ENCODE data around the gene PRPF40B. TPM values are rescaled to one million over a fixed set of nuclear protein-coding genes. Genes with fewer than 3 reads are reported as not detected.

PRPF40B gene
- total and polyA plus RNA-seq, 2 of the 13 experiments (the other 11 are each of a cell fraction or from before 2014, with no cell fraction given): 5.0 to 7.8 TPM

DNA sequence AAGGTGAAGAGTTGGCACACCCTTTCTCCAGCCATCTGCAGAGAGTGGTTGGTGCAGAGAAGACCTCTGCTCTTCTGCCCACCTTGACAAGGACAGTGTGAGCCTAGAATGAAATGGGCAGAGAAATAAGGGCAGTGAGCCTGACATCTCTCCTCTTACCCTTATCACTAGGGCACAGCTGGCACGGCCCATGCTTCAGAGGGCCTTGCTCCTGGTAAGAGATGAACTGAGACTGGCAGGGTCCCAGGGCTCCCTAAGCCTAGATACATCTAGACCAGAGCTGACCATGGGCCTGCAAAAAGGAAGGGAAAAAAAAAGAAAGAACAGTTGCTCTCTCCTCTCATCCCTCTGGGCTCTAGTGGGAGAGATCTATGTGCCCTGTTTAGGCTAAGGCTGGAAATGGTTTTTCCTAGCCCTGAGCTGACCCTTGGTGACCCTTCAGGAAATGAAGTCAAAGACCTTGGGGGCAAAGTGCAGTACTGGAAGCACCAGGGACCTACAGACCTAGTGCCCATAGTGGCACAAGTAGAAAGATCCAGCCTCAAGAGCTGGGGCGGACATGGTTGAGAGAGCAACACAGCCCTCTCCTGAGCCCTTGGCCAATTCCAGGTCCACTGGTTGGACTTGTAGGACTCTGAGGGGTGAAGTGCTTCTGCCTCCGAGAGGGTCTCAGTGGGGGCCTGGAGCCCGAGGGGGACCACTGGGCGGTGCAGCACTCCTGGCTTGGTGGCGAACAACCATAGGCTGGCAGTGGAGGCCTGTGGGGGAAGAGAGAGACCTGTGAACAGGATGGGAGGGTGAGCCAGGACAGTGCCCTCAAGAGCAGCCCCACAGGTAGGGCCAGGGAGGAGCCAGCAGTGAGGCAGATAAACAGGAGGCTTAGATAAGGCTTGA lies 22.0 kb downstream of the PRPF40B start:
- POLR2A ChIA-PET: no interaction called here
- no TSS peak for BruUV-seq (replicated peaks)
- in situ Hi-C loops (cut with HindIII; ENCODE audit: extremely low pct_ligation_motif_present, low pct_unique_long_range_greater_than_20kb): no loop called here

DNA sequence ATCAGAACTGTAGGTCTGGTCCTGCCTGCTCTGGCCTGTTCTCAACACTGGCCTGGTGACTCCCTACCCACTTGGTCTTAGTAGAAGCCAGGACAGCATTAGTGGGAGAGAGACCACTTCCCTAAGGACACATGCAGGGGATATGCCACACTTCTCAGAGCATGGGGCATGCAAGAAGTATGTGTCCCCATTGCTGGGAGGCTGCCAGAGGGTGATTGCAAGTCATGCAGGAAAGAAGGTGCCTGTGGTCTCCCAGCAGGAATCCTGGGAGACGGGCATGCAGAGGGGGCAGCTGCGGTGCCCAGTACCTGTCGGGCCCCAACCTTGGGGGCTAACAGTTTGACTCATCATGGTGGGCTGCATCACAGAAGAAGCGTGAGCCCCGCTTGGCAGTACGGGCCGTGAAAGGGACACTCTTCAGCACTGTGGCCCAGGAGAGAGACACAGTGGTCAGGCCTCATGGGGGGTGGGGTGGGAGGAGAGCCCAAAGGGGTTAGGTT lies 23.0 kb downstream of the PRPF40B start:
- 88% methylated on average over 6 of the region's 7 CpGs for WGBS (ENCODE audit: low lambda C conversion rate)
- Histone ChIP-seq H3K36me3 (replicated peaks in 1 of 2; ENCODE audit: control insufficient read depth in 1 of 2, insufficient read depth in 2 of 2, low read length in 2 of 2) (peaks cover 0 to 1% of the 10 kb centered on the region in 2 experiments; a peak in 2 of 5 replicates), H3K79me2 (ENCODE audit: insufficient read depth, low read length) (no peaks in the 10 kb centered on the region), H3K4me2 (ENCODE audit: low read depth, low read length) (no peak overlapping the region), H3K4me1 (ENCODE audit: insufficient read depth, low read length) (peaks cover 62% of the 10 kb centered on the region), H3K9me3 (ENCODE audit: low read length) (no peaks in the 10 kb centered on the region), H3K9ac (ENCODE audit: insufficient read depth, low read depth, low read length) (no peak overlapping the region), H4K20me1 (ENCODE audit: insufficient read depth, low read length) (no peaks in the 10 kb centered on the region), H3K27ac (ENCODE audit: extremely low read length, insufficient read depth, low read length) (no peak overlapping the region), H3K27me3 (ENCODE audit: control insufficient read depth in 1 of 2, insufficient read depth in 2 of 2, low read length in 2 of 2) (no peaks in the 10 kb centered on the region; a peak in 1 of 5 replicates), H2AFZ (ENCODE audit: low read length) (no peak overlapping the region), H3K4me3 (replicated peaks in 1 of 3; ENCODE audit: insufficient read depth in 1 of 3, low read depth in 2 of 3, low read length in 3 of 3) (no peak overlapping the region)
- ChIA-PET POLR2A (no interaction called here), CTCF (ENCODE audit: low intra/inter-chr PET ratio, low total read pairs) (no interaction called here)
- DNase-seq (ENCODE audit: low spot score) (no peak), FAIRE-seq (no peak), ATAC-seq (no peak)
- intact Hi-C loops (cut with micrococcal nuclease; ENCODE audit: unreplicated experiment) (no loop called here), in situ Hi-C loops (cut with HindIII; ENCODE audit: extremely low pct_ligation_motif_present, low pct_unique_long_range_greater_than_20kb) (no loop called here)
- BruUV-seq (replicated peaks): no TSS peak
- TF ChIP-seq YEATS2 (CRISPR knock-in tag; IDR thresholded peaks at IDR 0.05; ENCODE audit: borderline replicate concordance) (no peak), NFKB2 (CRISPR knock-in tag; IDR thresholded peaks at IDR 0.05; ENCODE audit: borderline replicate concordance) (no peak), HNRNPUL1 (IDR thresholded peaks at IDR 0.05; ENCODE audit: low read depth, low read length) (no peak)
- TF ChIP-seq, protein P1, sequence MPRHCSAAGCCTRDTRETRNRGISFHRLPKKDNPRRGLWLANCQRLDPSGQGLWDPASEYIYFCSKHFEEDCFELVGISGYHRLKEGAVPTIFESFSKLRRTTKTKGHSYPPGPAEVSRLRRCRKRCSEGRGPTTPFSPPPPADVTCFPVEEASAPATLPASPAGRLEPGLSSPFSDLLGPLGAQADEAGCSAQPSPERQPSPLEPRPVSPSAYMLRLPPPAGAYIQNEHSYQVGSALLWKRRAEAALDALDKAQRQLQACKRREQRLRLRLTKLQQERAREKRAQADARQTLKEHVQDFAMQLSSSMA (CRISPR knock-in tag; IDR thresholded peaks at IDR 0.05): no peak
- TF ChIP-seq, protein P2, sequence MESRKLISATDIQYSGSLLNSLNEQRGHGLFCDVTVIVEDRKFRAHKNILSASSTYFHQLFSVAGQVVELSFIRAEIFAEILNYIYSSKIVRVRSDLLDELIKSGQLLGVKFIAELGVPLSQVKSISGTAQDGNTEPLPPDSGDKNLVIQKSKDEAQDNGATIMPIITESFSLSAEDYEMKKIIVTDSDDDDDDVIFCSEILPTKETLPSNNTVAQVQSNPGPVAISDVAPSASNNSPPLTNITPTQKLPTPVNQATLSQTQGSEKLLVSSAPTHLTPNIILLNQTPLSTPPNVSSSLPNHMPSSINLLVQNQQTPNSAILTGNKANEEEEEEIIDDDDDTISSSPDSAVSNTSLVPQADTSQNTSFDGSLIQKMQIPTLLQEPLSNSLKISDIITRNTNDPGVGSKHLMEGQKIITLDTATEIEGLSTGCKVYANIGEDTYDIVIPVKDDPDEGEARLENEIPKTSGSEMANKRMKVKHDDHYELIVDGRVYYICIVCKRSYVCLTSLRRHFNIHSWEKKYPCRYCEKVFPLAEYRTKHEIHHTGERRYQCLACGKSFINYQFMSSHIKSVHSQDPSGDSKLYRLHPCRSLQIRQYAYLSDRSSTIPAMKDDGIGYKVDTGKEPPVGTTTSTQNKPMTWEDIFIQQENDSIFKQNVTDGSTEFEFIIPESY (CRISPR knock-in tag; IDR thresholded peaks at IDR 0.05): no peak

More for the DNA sequence above, 22.0 kb downstream of the PRPF40B start:
- 98% methylated on average over 6 of the region's 6 CpGs for WGBS (ENCODE audit: low lambda C conversion rate)
- H3K27me3 ChIP-seq (ENCODE audit: control insufficient read depth in 1 of 2, insufficient read depth in 2 of 2, low read length in 2 of 2): no peaks in the 10 kb centered on the region; a peak in 1 of 5 replicates
- ATAC-seq (no peak), FAIRE-seq (no peak), DNase-seq (ENCODE audit: low spot score) (no peak)
- TF ChIP-seq, protein P3, sequence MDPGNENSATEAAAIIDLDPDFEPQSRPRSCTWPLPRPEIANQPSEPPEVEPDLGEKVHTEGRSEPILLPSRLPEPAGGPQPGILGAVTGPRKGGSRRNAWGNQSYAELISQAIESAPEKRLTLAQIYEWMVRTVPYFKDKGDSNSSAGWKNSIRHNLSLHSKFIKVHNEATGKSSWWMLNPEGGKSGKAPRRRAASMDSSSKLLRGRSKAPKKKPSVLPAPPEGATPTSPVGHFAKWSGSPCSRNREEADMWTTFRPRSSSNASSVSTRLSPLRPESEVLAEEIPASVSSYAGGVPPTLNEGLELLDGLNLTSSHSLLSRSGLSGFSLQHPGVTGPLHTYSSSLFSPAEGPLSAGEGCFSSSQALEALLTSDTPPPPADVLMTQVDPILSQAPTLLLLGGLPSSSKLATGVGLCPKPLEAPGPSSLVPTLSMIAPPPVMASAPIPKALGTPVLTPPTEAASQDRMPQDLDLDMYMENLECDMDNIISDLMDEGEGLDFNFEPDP (CRISPR knock-in tag; conservative IDR thresholded peaks at IDR 0.05): no peak
- H4K20me1 ChIP-seq (ENCODE audit: insufficient read depth, low read length): no peaks in the 10 kb centered on the region
- H3K79me2 ChIP-seq (ENCODE audit: insufficient read depth, low read length): no peaks in the 10 kb centered on the region
- CTCF ChIA-PET (ENCODE audit: low intra/inter-chr PET ratio, low total read pairs): interaction anchor here (1.1 to 2.4 kb wide), 2 partner anchors 62 to 133 kb away, joined by 4 to 31 read pairs; partner anchors contain the start of gene FMNL3
- intact Hi-C loops (cut with micrococcal nuclease; ENCODE audit: unreplicated experiment): loop anchor here (2.0 kb wide), 1 partner anchor 133 kb away; no protein-coding TSS in a partner anchor
- H3K4me2 ChIP-seq (ENCODE audit: low read depth, low read length): no peak overlapping the region
- H3K9me3 ChIP-seq (ENCODE audit: low read length): no peaks in the 10 kb centered on the region
- peaks cover 60% of the 10 kb centered on the region for H3K4me1 ChIP-seq (ENCODE audit: insufficient read depth, low read length)
- H3K4me3 ChIP-seq (replicated peaks in 1 of 3; ENCODE audit: insufficient read depth in 1 of 3, low read depth in 2 of 3, low read length in 3 of 3): no peak overlapping the region
- H3K36me3 ChIP-seq (replicated peaks in 1 of 2; ENCODE audit: control insufficient read depth in 1 of 2, insufficient read depth in 2 of 2, low read length in 2 of 2): peaks cover 0 to 1% of the 10 kb centered on the region in 2 experiments; a peak in 2 of 5 replicates
- H3K27ac ChIP-seq (ENCODE audit: extremely low read length, insufficient read depth, low read length): no peak overlapping the region
- no peak overlapping the region for H3K9ac ChIP-seq (ENCODE audit: insufficient read depth, low read depth, low read length)
- H2AFZ ChIP-seq (ENCODE audit: low read length): no peak overlapping the region

All from HepG2 (cell line).